Astrocyte of the cerebellum (primary cell): ENCODE results near the gene BRAP.
"Not testable (repeated sequence)": the region's sequence is repeated elsewhere in the genome, so short reads cannot be mapped to it uniquely, and the experiment has no call there.

ENCODE experiments used
- DNase-seq: peaks from one replicate; pipeline ENCODE4 v3.0.0-alpha.2; 2011; ENCODE audit warnings: low read depth
- H3K4me3 ChIP-seq: 2 replicates; pipeline ENCODE4 v1.5.1; 2011; ENCODE audit warnings: mild to moderate bottlenecking, low read depth, low read length, moderate library complexity
- CTCF ChIP-seq: IDR thresholded peaks from 2 replicates; pipeline ENCODE4 v1.5.1; 2012; ENCODE audit warnings: low read length, low read depth, moderate library complexity, mild to moderate bottlenecking; ENCODE audit errors: missing control alignments
- in situ Hi-C: cut with HindIII; loops from 2 replicates; pipeline ENCODE4 v1.10.0; 2017; ENCODE audit warnings: low sequenced_read_pairs

The BRAP gene

GRCh38 chr12:111624540-111624939 lies 61.2 kb downstream of the BRAP start:
- in situ Hi-C loops: no loop called here
- no peak for DNase-seq
- no peak for TF ChIP-seq CTCF
- no peak overlapping the region for H3K4me3 ChIP-seq

- in situ Hi-C loops: not testable (repeated sequence)
Observed at GRCh38 chr12:111617841-111618240, 67.9 kb downstream of the BRAP start.

GRCh38 chr12:111616177-111616623 lies 69.6 kb downstream of the BRAP start:
- TF ChIP-seq CTCF: no peak
- in situ Hi-C loops: no loop called here
- no peak for DNase-seq
- H3K4me3 ChIP-seq: no peak overlapping the region

More at GRCh38 chr12:111617841-111618240, 67.9 kb downstream of the BRAP start:
- not testable (repeated sequence) for DNase-seq, H3K4me3 ChIP-seq

- H3K4me3 ChIP-seq: no peak overlapping the region
- no peak for TF ChIP-seq CTCF
- no peak for DNase-seq
- in situ Hi-C loops: no loop called here
Observed at GRCh38 chr12:111607239-111607638, 78.5 kb downstream of the BRAP start.

- no peak overlapping the region for H3K4me3 ChIP-seq
- no peak for TF ChIP-seq CTCF
- in situ Hi-C loops: no loop called here
- no peak for DNase-seq
Observed at GRCh38 chr12:111606767-111607230, 79.0 kb downstream of the BRAP start.

- DNase-seq: no peak
- in situ Hi-C loops: no loop called here
- no peak for TF ChIP-seq CTCF
- no peak overlapping the region for H3K4me3 ChIP-seq
Observed at GRCh38 chr12:111605911-111606766, 79.6 kb downstream of the BRAP start.

GRCh38 chr12:111602857-111603256 lies 82.9 kb downstream of the BRAP start:
- DNase-seq, in situ Hi-C loops: not testable (repeated sequence)

GRCh38 chr12:111602348-111602747 lies 83.4 kb downstream of the BRAP start:
- DNase-seq: no peak
- H3K4me3 ChIP-seq: no peak overlapping the region
- TF ChIP-seq CTCF: no peak
- in situ Hi-C loops: no loop called here

More at GRCh38 chr12:111602857-111603256, 82.9 kb downstream of the BRAP start:
- H3K4me3 ChIP-seq: not testable (repeated sequence)

GRCh38 chr12:111600986-111601385 lies 84.8 kb downstream of the BRAP start:
- in situ Hi-C loops, H3K4me3 ChIP-seq: not testable (repeated sequence)

More at GRCh38 chr12:111600986-111601385, 84.8 kb downstream of the BRAP start:
- not testable (repeated sequence) for DNase-seq
